WTC11 (cell line): ENCODE results near the gene EXTL1. TPM values are rescaled to one million over a fixed set of nuclear protein-coding genes. Genes with fewer than 3 reads are reported as not detected.

Experiments
- ATAC-seq: fragments of 200-7000 bp; cut with Tn5 transposase; 2 replicates; pipeline ENCODE4 v1.10.0; 2021; ENCODE audit warnings: mild to moderate bottlenecking, moderate library complexity
- CTCF ChIA-PET: fragments of 300-600 bp; sonication (Branson Sonifier 250); formaldehyde crosslinking; loops from one replicate; lab custom pipeline; 2021; ENCODE audit warnings: antibody characterized with exemption; lab: Charles Lee
- POLR2A ChIA-PET: fragments of 350-600 bp; sonication (Branson Sonifier 250); formaldehyde crosslinking; loops from one replicate; lab custom pipeline; 2021; ENCODE audit warnings: antibody characterized with exemption; lab: Charles Lee
- DNase-seq: peaks from one replicate; pipeline ENCODE4 v3.0.0; 2021; ENCODE audit warnings: low spot score
- H3K27ac Mint-ChIP-seq: 2 replicates; pipeline ENCODE4 v1.8.0; 2021; ENCODE audit warnings: mixed read lengths
- H3K27me3 Mint-ChIP-seq: 2 replicates; pipeline ENCODE4 v1.8.0; 2021; ENCODE audit warnings: low read depth, mild to moderate bottlenecking, moderate library complexity, mixed read lengths
- H3K36me3 Mint-ChIP-seq: 2 replicates; pipeline ENCODE4 v1.8.0; 2021; ENCODE audit warnings: mixed read lengths
- H3K4me1 Mint-ChIP-seq: 2 replicates; pipeline ENCODE4 v1.8.0; 2022; ENCODE audit warnings: mixed read lengths
- H3K4me3 Mint-ChIP-seq: 2 replicates; pipeline ENCODE4 v1.8.0; 2021; ENCODE audit warnings: mild to moderate bottlenecking, moderate library complexity, mixed read lengths
- H3K9me3 Mint-ChIP-seq: 2 replicates; pipeline ENCODE4 v1.8.0; 2021; ENCODE audit warnings: mixed read lengths
- ATF2 ChIP-seq: sonication (generic); formaldehyde crosslinking; IDR thresholded peaks from 2 replicates; pipeline ENCODE4 v1.8.1; 2022; ENCODE audit warnings: low read depth, missing genetic modification reagents, borderline replicate concordance
- CREM ChIP-seq: sonication (generic); formaldehyde crosslinking; IDR thresholded peaks from 2 replicates; pipeline ENCODE4 v1.8.1; 2022; ENCODE audit warnings: mild to moderate bottlenecking, missing genetic modification reagents, moderate library complexity
- CTCF ChIP-seq: fragments of 200-600 bp; IDR thresholded peaks from 2 replicates; pipeline ENCODE4 v1.8.0; 2022; ENCODE audit warnings: antibody characterized with exemption
- ETV6 ChIP-seq: sonication (generic); formaldehyde crosslinking; IDR thresholded peaks from 2 replicates; pipeline ENCODE4 v1.8.1; 2022; ENCODE audit warnings: mild to moderate bottlenecking, missing genetic modification reagents
- FOXJ3 ChIP-seq: sonication (generic); formaldehyde crosslinking; IDR thresholded peaks from 2 replicates; pipeline ENCODE4 v1.9.0; 2021; ENCODE audit warnings: missing genetic modification reagents, mild to moderate bottlenecking, borderline replicate concordance
- FOXK1 ChIP-seq: sonication (generic); formaldehyde crosslinking; IDR thresholded peaks from 2 replicates; pipeline ENCODE4 v1.8.0; 2022; ENCODE audit warnings: mild to moderate bottlenecking, moderate library complexity, missing genetic modification reagents
- FOXP4 ChIP-seq: sonication (generic); formaldehyde crosslinking; IDR thresholded peaks from 2 replicates; pipeline ENCODE4 v1.8.0; 2022; ENCODE audit warnings: mild to moderate bottlenecking, missing genetic modification reagents
- JAZF1 ChIP-seq: fragments of 250-450 bp; sonication (Bioruptor Pico); IDR thresholded peaks from 2 replicates; pipeline ENCODE4 v1.9.0; 2021; ENCODE audit warnings: moderate library complexity, mild to moderate bottlenecking, inconsistent platforms
- NR1H2 ChIP-seq: sonication (generic); formaldehyde crosslinking; IDR thresholded peaks from 2 replicates; pipeline ENCODE4 v1.9.0; 2021; ENCODE audit warnings: mild to moderate bottlenecking, moderate library complexity, missing genetic modification reagents
- RELA ChIP-seq: sonication (generic); formaldehyde crosslinking; IDR thresholded peaks from 2 replicates; pipeline ENCODE4 v1.8.1; 2022; ENCODE audit warnings: missing genetic modification reagents, mild to moderate bottlenecking, borderline replicate concordance
- SP1 ChIP-seq: sonication (generic); formaldehyde crosslinking; conservative IDR thresholded peaks from 2 replicates; pipeline ENCODE4 v1.8.1; 2022; ENCODE audit warnings: missing genetic modification reagents
- TCF7 ChIP-seq: sonication (generic); formaldehyde crosslinking; IDR thresholded peaks from 2 replicates; pipeline ENCODE4 v1.8.0; 2022; ENCODE audit warnings: mild to moderate bottlenecking, low read depth, missing genetic modification reagents, moderate library complexity
- TP53 ChIP-seq: sonication (generic); formaldehyde crosslinking; IDR thresholded peaks from 2 replicates; pipeline ENCODE4 v1.8.1; 2023; ENCODE audit warnings: mild to moderate bottlenecking, missing genetic modification reagents
- USF1 ChIP-seq: sonication (generic); formaldehyde crosslinking; IDR thresholded peaks from 2 replicates; pipeline ENCODE4 v1.8.0; 2022; ENCODE audit warnings: mild to moderate bottlenecking, missing genetic modification reagents
- USF2 ChIP-seq: sonication (generic); formaldehyde crosslinking; IDR thresholded peaks from 2 replicates; pipeline ENCODE4 v1.8.1; 2023; ENCODE audit warnings: mild to moderate bottlenecking, missing genetic modification reagents, moderate library complexity
- ZBTB43 ChIP-seq: sonication (generic); formaldehyde crosslinking; IDR thresholded peaks from 2 replicates; pipeline ENCODE4 v1.8.1; 2023; ENCODE audit warnings: mild to moderate bottlenecking, missing genetic modification reagents
- ZMAT4 ChIP-seq: fragments of 250-450 bp; sonication (Bioruptor Pico); IDR thresholded peaks from 2 replicates; pipeline ENCODE4 v1.9.0; 2021; ENCODE audit warnings: mild to moderate bottlenecking
- ZNF219 ChIP-seq: sonication (generic); formaldehyde crosslinking; IDR thresholded peaks from 2 replicates; pipeline ENCODE4 v1.8.0; 2023; ENCODE audit warnings: missing genetic modification reagents, mild to moderate bottlenecking, borderline replicate concordance
- ZNF263 ChIP-seq: sonication (generic); formaldehyde crosslinking; IDR thresholded peaks from 2 replicates; pipeline ENCODE4 v1.8.1; 2022; ENCODE audit warnings: low read depth, mild to moderate bottlenecking, moderate library complexity, missing genetic modification reagents
- ZNF512 ChIP-seq: sonication (generic); formaldehyde crosslinking; IDR thresholded peaks from 2 replicates; pipeline ENCODE4 v1.8.1; 2022; ENCODE audit warnings: missing genetic modification reagents, borderline replicate concordance
- ZNF671 ChIP-seq: fragments of 250-450 bp; sonication (Bioruptor Pico); IDR thresholded peaks from 2 replicates; pipeline ENCODE4 v1.8.0; 2021; ENCODE audit warnings: mild to moderate bottlenecking
- total RNA-seq: library from RNA; stranded (reverse); gene quantifications from 3 replicates; pipeline ENCODE4 v1.2.3, GENCODE V29; 2021

EXTL1 gene
- total RNA-seq, 1 experiment from 2014 or later: 2.1 TPM

GRCh38 chr1:26069941-26070295 is 48.3 kb downstream of the EXTL1 start:
- Mint-ChIP-seq H3K27me3 (no peaks in the 10 kb centered on the region), H3K9me3 (no peaks in the 10 kb centered on the region)
- CTCF ChIA-PET: interaction anchor here (0.9 to 1.5 kb wide), 2 partner anchors 34 to 35 kb away, joined by 3 to 4 read pairs; no protein-coding TSS in a partner anchor

GRCh38 chr1:26070296-26070962 is 48.9 kb downstream of the EXTL1 start:
- Mint-ChIP-seq H3K4me1 (peaks cover 8% of the 10 kb centered on the region; the same call in 1 of the 2 replicates), H3K36me3 (no peaks in the 10 kb centered on the region), H3K27ac (no peak overlapping the region), H3K9me3 (no peaks in the 10 kb centered on the region), H3K27me3 (no peaks in the 10 kb centered on the region), H3K4me3 (no peak overlapping the region)
- ATAC-seq (no peak), DNase-seq (no peak)
- ChIA-PET POLR2A (no interaction called here), CTCF (interaction anchor here (0.9 to 1.5 kb wide), 2 partner anchors 34 to 36 kb away, joined by 3 to 4 read pairs; no protein-coding TSS in a partner anchor)
- TF ChIP-seq RELA (CRISPR knock-in tag) (no peak), USF2 (no peak), TP53 (no peak), ZBTB43 (no peak), TCF7 (CRISPR knock-in tag) (no peak), USF1 (CRISPR knock-in tag) (no peak), CREM (CRISPR knock-in tag) (no peak), CTCF (no peak), ZNF219 (CRISPR knock-in tag) (no peak), NR1H2 (no peak), FOXP4 (no peak), FOXK1 (CRISPR knock-in tag) (no peak), ETV6 (no peak)

More at GRCh38 chr1:26069941-26070295, 48.3 kb downstream of the EXTL1 start:
- no peak overlapping the region for H3K4me3 Mint-ChIP-seq
- ATAC-seq (no peak), DNase-seq (no peak)
- peaks cover 8% of the 10 kb centered on the region; the same call in 1 of the 2 replicates for H3K4me1 Mint-ChIP-seq
- TF ChIP-seq ATF2 (CRISPR knock-in tag) (no peak), FOXJ3 (CRISPR knock-in tag) (no peak), JAZF1 (CRISPR knock-in tag) (no peak), ZNF263 (CRISPR knock-in tag) (no peak), SP1 (CRISPR knock-in tag) (no peak), ZNF512 (no peak), ZNF671 (CRISPR knock-in tag) (no peak), ZMAT4 (CRISPR knock-in tag) (no peak)
- H3K36me3 Mint-ChIP-seq: no peaks in the 10 kb centered on the region
- POLR2A ChIA-PET: no interaction called here
- H3K27ac Mint-ChIP-seq: no peak overlapping the region
